NCI-H526 (cell line): ENCODE data around the gene CNOT8.
"Not testable (repeated sequence)": the region's sequence is repeated elsewhere in the genome, so short reads cannot be mapped to it uniquely, and the experiment has no call there.

Source experiments
- DNase-seq, 2 experiments: peaks; one replicate each; lab custom pipeline; 2025; lab: John Stamatoyannopoulos, UW

Gene CNOT8

GRCh38 chr5:154865466-154866184 is 7.2 kb downstream of the CNOT8 start:
- no peak for DNase-seq

GRCh38 chr5:154866841-154867240 is 8.4 kb downstream of the CNOT8 start:
- DNase-seq, result no peak

- DNase-seq, result peak in 1 of 2 experiments; percentile 13
Measured at GRCh38 chr5:154868702-154869101, 10.3 kb downstream of the CNOT8 start.

GRCh38 chr5:154871734-154872133 is 13.3 kb downstream of the CNOT8 start:
- no peak for DNase-seq

GRCh38 chr5:154873791-154874331 is 15.4 kb downstream of the CNOT8 start:
- DNase-seq, result no peak

- no peak for DNase-seq
Measured at GRCh38 chr5:154878642-154879335, 20.4 kb downstream of the CNOT8 start.

- no peak for DNase-seq
Measured at GRCh38 chr5:154881986-154882385, 23.6 kb downstream of the CNOT8 start.

GRCh38 chr5:154884424-154884823 is 26.0 kb downstream of the CNOT8 start:
- DNase-seq, result no peak

- DNase-seq, result no peak
Measured at GRCh38 chr5:154885439-154885838, 27.0 kb downstream of the CNOT8 start.

GRCh38 chr5:154892369-154892771 is 33.9 kb downstream of the CNOT8 start:
- DNase-seq, result no peak

- no peak for DNase-seq
Measured at GRCh38 chr5:154893381-154893780, 35.0 kb downstream of the CNOT8 start.

- DNase-seq, result no peak
Measured at GRCh38 chr5:154895606-154896561, 37.5 kb downstream of the CNOT8 start.

- DNase-seq, result no peak
Measured at GRCh38 chr5:154896562-154897165, 38.2 kb downstream of the CNOT8 start.

- DNase-seq, result no peak
Measured at GRCh38 chr5:154898210-154898609, 39.8 kb downstream of the CNOT8 start.

GRCh38 chr5:154899151-154899816 is 40.9 kb downstream of the CNOT8 start:
- no peak for DNase-seq

- DNase-seq, result no peak
Measured at GRCh38 chr5:154900066-154900465, 41.6 kb downstream of the CNOT8 start.

GRCh38 chr5:154901276-154901675 is 42.8 kb downstream of the CNOT8 start:
- DNase-seq, result no peak

- no peak for DNase-seq
Measured at GRCh38 chr5:154901913-154902312, 43.5 kb downstream of the CNOT8 start.

GRCh38 chr5:154905601-154906000 is 47.2 kb downstream of the CNOT8 start:
- DNase-seq, result not testable (repeated sequence)

- DNase-seq, result no peak
Measured at GRCh38 chr5:154916874-154917273, 58.4 kb downstream of the CNOT8 start.

- no peak for DNase-seq
Measured at GRCh38 chr5:154917757-154918156, 59.3 kb downstream of the CNOT8 start.
